HTERT RPE-1 (cell line): ENCODE results near the gene IPO8.
"Not testable (repeated sequence)": the region's sequence is repeated elsewhere in the genome, so short reads cannot be mapped to it uniquely, and the experiment has no call there.

Experiments used
- in situ Hi-C: fragments of 300-500 bp; cut with MboI; formaldehyde crosslinking; loops from 4 replicates; pipeline ENCODE4 v1.14.3; 2020; ENCODE audit warnings: low sequenced_read_pairs

Gene IPO8

DNA sequence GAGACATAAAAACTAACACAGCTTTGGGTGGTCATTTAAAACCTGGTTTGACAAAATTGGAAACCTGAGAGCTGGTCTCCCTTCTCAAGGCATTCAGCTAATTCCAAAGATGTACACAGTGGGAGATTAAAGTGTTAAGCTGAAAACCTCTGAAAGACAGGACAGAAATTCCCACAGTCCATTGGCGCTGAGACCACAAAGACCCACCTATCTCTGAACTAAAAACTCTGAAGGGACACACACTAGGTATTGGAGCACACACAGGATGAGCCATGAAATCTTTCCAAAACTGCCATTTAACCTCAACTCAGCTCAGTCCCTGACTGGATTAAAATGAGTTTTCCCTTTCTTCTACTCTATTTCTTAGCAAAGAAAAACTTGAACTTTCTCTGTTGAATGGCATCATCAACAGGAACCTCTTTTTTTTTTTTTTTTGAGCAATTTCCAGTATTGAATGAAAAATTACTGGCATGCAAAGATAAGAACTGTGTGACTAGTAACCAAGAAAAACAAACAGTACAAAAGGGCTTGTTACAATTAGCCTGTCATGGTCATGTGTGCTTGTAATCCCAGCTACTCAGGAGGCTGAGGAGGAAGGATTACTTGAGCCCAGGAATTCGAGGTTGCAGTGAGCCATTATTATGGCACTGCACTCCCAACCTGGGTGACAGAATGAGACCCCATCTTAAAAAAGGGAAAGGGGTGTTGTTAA lies 82.4 kb downstream of the IPO8 start:
- in situ Hi-C loops, result no loop called here

DNA sequence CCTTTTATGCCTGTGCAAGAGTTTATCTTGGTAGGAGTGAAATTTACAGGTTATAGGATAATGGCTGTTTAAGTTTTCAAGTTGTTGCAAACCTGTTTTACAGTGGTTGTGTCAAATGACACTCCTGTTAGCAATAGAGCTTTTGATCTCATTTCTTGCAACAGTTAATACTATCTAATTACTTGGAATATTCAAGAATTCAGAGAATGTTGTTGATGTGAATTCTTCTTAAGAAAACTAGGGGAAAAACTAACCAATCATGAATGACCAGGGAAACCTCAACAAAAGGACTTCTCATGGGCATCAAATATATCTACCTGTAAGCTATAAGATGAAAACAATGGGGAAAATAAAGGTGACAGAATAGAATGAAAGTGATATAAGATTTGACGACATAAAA lies 85.0 kb downstream of the IPO8 start:
- in situ Hi-C loops, result no loop called here

DNA sequence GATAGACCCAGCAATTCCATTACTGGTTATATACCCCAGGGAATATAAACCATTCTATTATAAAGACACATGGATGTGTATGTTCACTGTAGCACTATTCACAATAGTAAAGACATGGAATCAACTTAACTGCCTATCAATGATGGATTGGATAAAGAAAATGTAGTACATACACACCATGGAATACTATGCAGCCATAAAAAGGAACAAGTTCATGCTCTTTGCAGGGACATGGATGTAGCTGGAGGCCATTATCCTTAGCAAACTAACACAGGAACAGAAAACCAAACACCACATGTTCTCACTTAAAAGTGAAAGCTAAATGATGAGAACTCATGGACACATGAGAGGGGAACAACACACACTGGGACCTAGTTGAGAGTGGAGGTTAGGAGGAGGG lies 85.8 kb downstream of the IPO8 start:
- in situ Hi-C loops, result not testable (repeated sequence)

DNA sequence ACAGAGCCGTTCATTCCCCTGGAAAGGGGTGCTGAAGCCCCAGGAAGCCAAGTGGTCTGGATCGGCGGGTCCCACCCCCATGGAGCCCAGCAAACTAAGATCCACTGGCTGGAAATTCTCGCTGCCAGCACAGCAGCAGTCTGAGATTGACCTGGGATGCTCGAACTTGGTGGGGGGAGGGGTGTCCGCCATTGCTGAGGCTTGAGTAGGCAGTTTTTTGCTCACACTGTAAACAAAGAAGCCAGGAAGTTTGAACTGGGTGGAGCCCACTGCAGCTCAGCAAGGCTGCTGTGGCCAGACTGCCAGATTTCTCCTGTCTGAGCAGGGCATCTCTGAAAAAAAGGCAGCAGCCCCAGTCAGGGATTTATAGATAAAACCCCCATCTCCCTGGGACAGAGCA lies 91.4 kb downstream of the IPO8 start:
- in situ Hi-C loops, result not testable (repeated sequence)

DNA sequence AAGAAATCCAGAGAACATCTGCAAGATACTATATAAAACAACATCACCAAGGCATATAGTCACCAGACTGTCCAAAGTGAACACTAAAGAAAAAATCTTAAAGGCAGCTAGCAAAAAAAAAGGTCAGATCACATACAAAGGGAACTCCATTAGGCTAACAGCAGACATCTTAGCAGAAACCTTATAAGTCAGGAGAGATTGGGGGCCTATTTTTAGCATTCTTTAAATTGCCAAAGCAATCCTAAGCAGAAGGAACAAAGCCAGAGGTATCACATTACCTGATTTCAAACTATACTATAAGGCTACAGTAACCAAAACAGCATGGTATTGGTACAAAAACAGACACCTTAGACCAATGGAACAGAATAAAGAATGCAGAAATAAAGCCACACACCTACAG lies 92.5 kb downstream of the IPO8 start:
- in situ Hi-C loops, result no loop called here

DNA sequence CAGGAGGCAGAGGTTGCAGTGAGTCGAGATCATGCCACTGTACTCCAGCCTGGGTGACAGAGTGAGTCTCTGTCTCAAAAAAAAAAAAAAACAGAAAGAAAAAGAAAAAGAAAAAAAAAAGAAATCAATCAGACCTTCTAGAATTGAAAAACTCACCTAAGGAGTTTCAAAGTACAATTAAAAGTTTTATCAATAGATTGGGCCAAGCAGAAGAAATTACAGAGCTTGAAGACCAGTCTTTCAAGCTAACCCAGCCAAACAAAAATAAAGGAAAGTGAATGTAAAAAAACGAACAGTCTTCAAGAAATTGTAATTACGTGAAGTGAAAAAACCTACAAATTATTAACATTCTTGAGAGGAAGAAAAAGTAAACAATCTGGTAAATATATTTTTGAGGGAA lies 93.0 kb downstream of the IPO8 start:
- in situ Hi-C loops, result no loop called here

DNA sequence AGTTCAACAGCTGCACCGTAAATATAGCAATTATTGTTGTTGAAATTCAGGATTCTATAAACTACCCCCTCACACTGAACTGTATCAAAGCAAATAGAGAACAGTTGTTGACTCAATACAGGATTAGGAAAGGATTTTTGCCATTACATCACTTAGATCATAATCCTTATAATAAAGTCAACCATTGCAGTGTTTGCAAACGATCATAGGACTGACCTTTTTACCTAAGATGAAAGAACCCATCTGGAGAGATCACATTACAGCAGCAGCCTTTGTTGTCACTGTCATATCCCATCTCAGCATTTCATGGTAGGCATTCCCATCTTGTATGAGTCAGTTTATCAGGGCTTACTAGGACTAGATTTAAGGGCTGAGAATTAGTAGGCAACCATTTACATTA lies 96.1 kb downstream of the IPO8 start:
- in situ Hi-C loops, result no loop called here

DNA sequence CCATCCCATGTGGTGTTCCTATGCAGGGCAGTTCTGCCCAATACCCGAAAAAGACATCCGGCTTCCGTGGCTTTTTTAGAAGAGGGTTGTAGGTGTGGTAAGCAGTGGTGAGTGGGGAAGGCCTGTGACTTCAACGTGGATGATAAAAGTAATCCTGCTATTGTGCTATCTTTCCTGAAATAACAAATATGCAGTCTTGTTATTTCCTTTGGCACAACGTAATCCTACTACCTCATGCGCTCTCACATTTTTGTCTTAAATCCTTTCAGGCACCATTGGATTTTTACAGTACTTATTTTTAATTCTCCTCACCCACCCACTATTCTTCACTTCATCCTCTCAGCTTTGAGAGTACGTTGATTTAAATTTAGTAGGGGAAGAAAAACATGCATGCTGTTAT lies 96.8 kb downstream of the IPO8 start:
- in situ Hi-C loops, result no loop called here

DNA sequence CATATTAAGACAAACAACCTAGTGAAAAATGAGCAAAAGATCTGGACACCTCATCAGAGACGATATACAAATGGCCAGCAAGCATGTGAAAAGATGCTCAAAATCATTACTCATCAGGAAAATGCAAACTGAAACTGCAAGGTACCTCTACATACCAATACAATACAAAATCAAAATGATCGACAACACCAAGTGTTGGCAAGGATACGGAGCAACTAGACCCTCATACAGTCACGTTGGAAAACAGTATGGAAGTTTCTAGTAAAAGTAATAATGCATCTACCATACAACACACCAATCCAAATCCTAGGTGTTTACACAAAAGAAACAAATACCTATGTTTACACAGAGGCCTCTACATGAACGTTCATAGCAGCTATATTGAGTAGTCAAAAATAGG lies 99.9 kb downstream of the IPO8 start:
- in situ Hi-C loops, result no loop called here

DNA sequence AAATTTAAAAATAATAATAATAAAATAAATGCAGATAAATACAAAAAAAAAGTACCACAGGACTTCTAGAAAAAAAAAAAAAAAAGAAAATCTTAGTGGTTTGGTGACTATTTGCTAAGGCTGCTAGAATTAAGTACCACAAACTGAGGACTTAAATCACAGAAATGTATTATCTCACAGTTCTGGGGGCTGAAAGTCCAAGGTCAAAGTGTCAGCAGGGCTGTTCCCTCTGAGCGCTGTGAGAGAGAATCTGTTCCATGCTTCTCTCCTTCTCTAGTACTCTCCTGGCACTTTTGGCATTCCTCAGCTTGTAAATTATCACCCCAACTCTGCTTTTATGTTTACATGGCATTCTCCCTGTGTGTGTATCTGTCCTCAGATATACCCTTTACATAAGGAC lies 101.2 kb downstream of the IPO8 start:
- in situ Hi-C loops, result no loop called here

DNA sequence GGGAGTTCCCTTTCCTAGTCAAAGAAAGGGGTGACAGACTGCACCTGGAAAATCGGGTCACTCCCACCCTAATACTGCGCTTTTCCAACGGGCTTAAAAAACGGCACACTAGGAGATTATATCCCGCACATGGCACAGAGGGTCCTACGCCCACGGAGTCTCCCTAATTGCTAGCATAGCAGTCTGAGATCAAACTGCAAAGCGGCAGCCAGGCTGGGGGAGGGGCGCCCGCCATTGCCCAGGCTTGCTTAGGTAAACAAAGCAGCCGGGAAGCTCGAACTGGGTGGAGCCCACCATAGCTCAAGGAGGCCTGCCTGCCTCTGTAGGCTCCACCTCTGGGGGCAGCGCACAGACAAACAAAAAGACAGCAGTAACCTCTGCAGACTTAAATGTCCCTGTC lies 107.1 kb downstream of the IPO8 start:
- in situ Hi-C loops, result not testable (repeated sequence)

DNA sequence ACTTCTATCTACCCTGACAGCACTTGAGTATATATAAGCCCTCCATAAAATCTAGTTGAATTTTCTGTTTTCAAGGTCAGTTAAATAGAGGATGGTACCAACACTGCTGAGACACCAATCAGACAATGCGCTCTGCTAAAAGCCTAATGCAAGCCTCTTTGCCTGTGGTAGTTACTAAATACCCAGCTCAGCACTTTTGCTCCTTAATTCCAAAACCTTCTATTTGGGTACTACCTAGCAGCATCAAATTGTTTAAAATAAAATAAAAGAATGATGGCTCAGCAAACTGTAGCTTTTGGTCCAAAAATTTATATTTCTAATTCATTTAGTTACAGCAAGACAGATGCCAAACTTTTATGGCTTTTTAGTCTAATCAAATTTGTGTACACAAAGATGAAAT lies 107.9 kb downstream of the IPO8 start:
- in situ Hi-C loops, result no loop called here

DNA sequence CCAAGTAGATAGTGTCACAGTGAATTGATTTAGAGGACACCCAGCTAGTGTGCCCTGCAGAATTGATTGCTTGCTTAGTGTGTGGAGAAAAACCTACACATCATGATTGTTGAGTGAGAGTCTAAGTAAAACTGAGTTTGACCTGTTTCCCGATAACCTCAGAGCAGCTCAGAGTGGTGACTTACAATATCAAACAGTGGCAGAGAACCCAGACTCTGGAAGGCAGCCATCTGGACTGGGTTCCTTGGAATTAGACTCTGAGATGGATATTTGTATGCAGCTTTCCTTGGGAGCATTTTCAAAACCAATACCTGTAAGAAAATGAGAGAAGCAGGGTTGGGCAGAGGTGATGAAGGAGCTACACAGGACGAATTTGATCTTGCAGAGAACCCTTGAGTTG lies 109.8 kb downstream of the IPO8 start:
- in situ Hi-C loops, result no loop called here

DNA sequence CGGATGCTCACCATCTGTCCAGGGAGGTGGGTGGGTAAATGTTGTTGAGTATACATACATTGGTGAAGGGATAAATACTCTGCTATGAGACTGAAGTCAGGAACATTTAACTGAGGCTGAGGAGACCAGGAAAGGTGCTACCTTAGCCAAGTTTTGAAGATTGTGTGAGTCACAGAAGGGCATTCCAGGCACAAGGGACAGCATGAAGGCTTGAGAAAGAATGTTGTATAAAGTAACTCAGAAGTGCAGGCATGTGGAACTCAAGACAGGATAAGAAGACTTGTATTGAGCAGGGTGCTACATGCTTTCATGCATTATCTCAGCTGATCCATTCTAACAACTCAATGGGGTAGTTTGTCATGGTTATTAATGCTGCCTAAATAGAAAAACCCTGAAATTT lies 112.7 kb downstream of the IPO8 start:
- in situ Hi-C loops, result no loop called here

DNA sequence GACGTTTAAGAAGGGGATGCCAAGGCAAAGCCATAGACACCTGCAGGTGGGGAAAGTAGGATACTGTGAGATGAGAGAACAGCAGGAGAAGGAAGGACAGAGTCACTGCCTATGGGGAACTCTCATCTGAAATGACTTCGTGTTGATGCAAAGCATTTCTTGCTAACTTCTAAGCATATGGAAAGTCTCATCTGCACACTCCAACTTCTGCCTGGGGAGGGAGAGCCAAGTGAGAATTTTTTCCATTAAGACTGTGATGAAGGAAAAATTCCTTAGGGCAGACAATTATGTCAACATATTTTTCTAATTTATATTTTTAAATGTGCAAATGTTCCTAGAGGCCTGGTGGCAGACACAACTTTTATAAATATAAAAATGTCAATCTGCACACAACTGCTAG lies 115.3 kb downstream of the IPO8 start:
- in situ Hi-C loops, result no loop called here
